Fibroblast of villous mesenchyme (primary cell): Measurements from ENCODE around the gene SYTL5. TPM values are rescaled to one million over a fixed set of nuclear protein-coding genes. Genes with fewer than 3 reads are reported as not detected.
A peak's percentile ranks its signal among the peaks of the same experiment; 100 is the strongest.

Experiments used
- DNase-seq: peaks from one replicate; pipeline ENCODE4 v3.0.0-alpha.2; 2010; ENCODE audit warnings: low read depth
- H3K4me3 ChIP-seq: 2 replicates; pipeline ENCODE4 v1.5.1; 2011; ENCODE audit warnings: low read depth, mild to moderate bottlenecking, low read length
- CTCF ChIP-seq: IDR thresholded peaks from 2 replicates; pipeline ENCODE4 v1.5.1; 2012; ENCODE audit warnings: low read depth, mild to moderate bottlenecking, low read length; ENCODE audit not compliant: insufficient read depth
- total RNA-seq: library from RNA; depleted of rRNA; stranded (reverse); fragments of >200 nt; gene quantifications from 2 replicates; pipeline ENCODE4 v1.2.3, GENCODE V29; 2012

Gene SYTL5
- total RNA-seq, 1 donor, result 10.4 TPM

GRCh38 chrX:38102240-38102639, 95.9 kb downstream of the SYTL5 start:
- TF ChIP-seq CTCF, result no peak
- H3K4me3 ChIP-seq, result no peak overlapping the region
- no peak for DNase-seq

GRCh38 chrX:38102875-38103274, 96.5 kb downstream of the SYTL5 start:
- H3K4me3 ChIP-seq, result no peak overlapping the region
- DNase-seq, result no peak
- TF ChIP-seq CTCF, result no peak

- no peak for DNase-seq
- no peak for TF ChIP-seq CTCF
These were observed 97.8 kb downstream of the SYTL5 start for GRCh38 chrX:38103857-38104812.

GRCh38 chrX:38105216-38105725, 98.9 kb downstream of the SYTL5 start:
- no peak overlapping the region for H3K4me3 ChIP-seq
- DNase-seq, result no peak
- no peak for TF ChIP-seq CTCF

More at GRCh38 chrX:38103857-38104812, 97.8 kb downstream of the SYTL5 start:
- no peak overlapping the region for H3K4me3 ChIP-seq

- no peak for DNase-seq
- TF ChIP-seq CTCF, result no peak
- H3K4me3 ChIP-seq, result no peak overlapping the region
These were observed 100.8 kb downstream of the SYTL5 start for GRCh38 chrX:38106991-38107655.

GRCh38 chrX:38108364-38108763, 102.0 kb downstream of the SYTL5 start:
- DNase-seq, result peak; percentile 7

More at GRCh38 chrX:38108364-38108763, 102.0 kb downstream of the SYTL5 start:
- no peak for TF ChIP-seq CTCF
- H3K4me3 ChIP-seq, result no peak overlapping the region
